Coronary artery (tissue), 2 donors: ENCODE measurements around the gene FNDC11.

Experiments
- DNase-seq: peaks from one replicate; pipeline ENCODE4 v3.0.0-alpha.2; 2017; ENCODE audit warnings: low spot score
- H3K27ac ChIP-seq, 2 donors: fragments of 200-600 bp; sonication (generic); one replicate each; pipeline ENCODE4 v1.5.1; 2016 to 2019
- H3K4me3 ChIP-seq: fragments of 200-600 bp; sonication (generic); 2 replicates; pipeline ENCODE4 v1.5.1; 2016; ENCODE audit warnings: mild to moderate bottlenecking, moderate library complexity
- CTCF ChIP-seq: fragments of 200-600 bp; sonication (generic); IDR thresholded peaks from one replicate; pipeline ENCODE4 v1.5.1; 2019; ENCODE audit warnings: antibody characterized with exemption

Gene FNDC11

GRCh38 chr20:63541371-63541770 lies 12.6 kb upstream of the FNDC11 start:
- DNase-seq = no peak
- Histone ChIP-seq H3K27ac (no peak overlapping the region), H3K4me3 (no peak overlapping the region)
- no peak for TF ChIP-seq CTCF

- H3K4me3 ChIP-seq = no peak overlapping the region
- DNase-seq = no peak
- H3K27ac ChIP-seq = no peak overlapping the region
- no peak for TF ChIP-seq CTCF
These were observed 11.9 kb upstream of the FNDC11 start for GRCh38 chr20:63542031-63542559.

GRCh38 chr20:63542696-63543095 lies 11.3 kb upstream of the FNDC11 start:
- no peak overlapping the region for H3K4me3 ChIP-seq
- no peak overlapping the region for H3K27ac ChIP-seq
- no peak for DNase-seq
- TF ChIP-seq CTCF = no peak

GRCh38 chr20:63543131-63543530 lies 10.8 kb upstream of the FNDC11 start:
- TF ChIP-seq CTCF = no peak
- H3K27ac ChIP-seq = no peak overlapping the region
- H3K4me3 ChIP-seq = no peak overlapping the region
- DNase-seq = no peak

- no peak for TF ChIP-seq CTCF
- DNase-seq = no peak
- H3K27ac ChIP-seq = no peak overlapping the region
These were observed 10.2 kb upstream of the FNDC11 start for GRCh38 chr20:63543733-63544132.

GRCh38 chr20:63544241-63544957 lies 9.6 kb upstream of the FNDC11 start:
- DNase-seq = no peak
- Histone ChIP-seq H3K27ac (no peak overlapping the region), H3K4me3 (no peak overlapping the region)
- no peak for TF ChIP-seq CTCF

More at GRCh38 chr20:63543733-63544132, 10.2 kb upstream of the FNDC11 start:
- no peak overlapping the region for H3K4me3 ChIP-seq

- H3K4me3 ChIP-seq = no peak overlapping the region
- H3K27ac ChIP-seq = no peak overlapping the region
- DNase-seq = no peak
- TF ChIP-seq CTCF = no peak
These were observed 8.9 kb upstream of the FNDC11 start for GRCh38 chr20:63544958-63545516.
